ENCODE data around the gene TENT4B.

GRCh38 chr16:50261707-50262235 is 108.7 kb downstream of the TENT4B start:
- no peak for TF ChIP-seq CTCF (IDR thresholded peaks at IDR 0.05)
- TF ChIP-seq POLR2A (IDR thresholded peaks at IDR 0.05), result no peak

Measured in sigmoid colon (tissue), 3 donors.